K562 (cell line): ENCODE results near the gene NFATC1. TPM values are rescaled to one million over a fixed set of nuclear protein-coding genes. Genes with fewer than 3 reads are reported as not detected.

ENCODE experiments used
- ATAC-seq: fragments of 200-7000 bp; cut with Tn5 transposase; 3 replicates; pipeline ENCODE4 v1.9.1; 2020; ENCODE audit warnings: moderate library complexity
- BruUV-seq: library from RNA; stranded (reverse); fragments of 400-500 nt; replicated peaks from 2 replicates; lab custom pipeline; 2021; lab: Mats Ljungman, UMichigan
- CTCF ChIA-PET: fragments of 300-600 bp; formaldehyde crosslinking; extraction: SDS; loops from one replicate; lab custom pipeline; 2021; ENCODE audit warnings: low intra/inter-chr PET ratio; lab: Yijun Ruan, JAX
- POLR2A ChIA-PET: fragments of 300-600, 350-650 bp; sonication (Branson Sonifier 250); formaldehyde crosslinking; extraction: SDS; loops from one replicate; lab custom pipeline; 2021; ENCODE audit warnings: antibody characterized with exemption, inconsistent platforms; lab: Yijun Ruan, JAX
- DNase-seq, 4 experiments: peaks; one replicate each; pipeline versions ENCODE4 v3.0.0 to v3.0.0-alpha.2; 2011 to 2018; ENCODE audit warnings: low spot score in 3 of 4, mixed read lengths in 3 of 4; ENCODE audit errors: extremely low read depth in 1 of 4
- FAIRE-seq: peaks from 2 replicates; lab custom pipeline; 2011; peaks lifted over from hg19 to GRCh38; lab: Jason Lieb, UNC
- H2AFZ ChIP-seq: 2 replicates; pipeline ENCODE4 v1.6.0; 2011; ENCODE audit warnings: low read depth, low read length, control low read depth, inconsistent platforms
- H3K27ac ChIP-seq: fragments of 200-600 bp; 3 replicates; pipeline ENCODE4 v1.8.0; 2011; ENCODE audit warnings: low read depth, mild to moderate bottlenecking, control low read depth, inconsistent platforms, low read length, moderate library complexity, mixed read lengths; ENCODE audit errors: extremely low read depth
- H3K27me3 ChIP-seq, 2 experiments: fragments of 300-600 bp in 1 of 2; 2 replicates in 1 of 2; 3 replicates in 1 of 2; pipeline versions ENCODE4 v1.6.0 to v1.8.0; 2011; ENCODE audit warnings: inconsistent platforms in 2 of 2, low read length in 2 of 2, mild to moderate bottlenecking in 1 of 2, mixed read lengths in 1 of 2, moderate library complexity in 1 of 2; ENCODE audit not compliant: control insufficient read depth in 2 of 2, insufficient read depth in 2 of 2
- H3K36me3 ChIP-seq: fragments of 300-600 bp; 3 replicates; pipeline ENCODE4 v1.8.0; 2011; ENCODE audit warnings: mild to moderate bottlenecking, low read length, inconsistent platforms; ENCODE audit not compliant: control insufficient read depth, insufficient read depth
- H3K4me1 ChIP-seq, 2 experiments: fragments of 200-600 bp in 1 of 2; replicated peaks in 1 of 2; 2 replicates in 1 of 2; 3 replicates in 1 of 2; pipeline versions ENCODE4 v1.5.1 to v1.8.0; 2011; ENCODE audit warnings: inconsistent platforms in 2 of 2, low read length in 2 of 2, mild to moderate bottlenecking in 1 of 2, mixed read lengths in 1 of 2, moderate library complexity in 1 of 2; ENCODE audit not compliant: control insufficient read depth in 2 of 2, insufficient read depth in 2 of 2
- H3K4me2 ChIP-seq: 2 replicates; pipeline ENCODE4 v1.6.1; 2011; ENCODE audit warnings: low read length, control low read depth, inconsistent platforms, mixed read lengths; ENCODE audit not compliant: insufficient read depth
- H3K4me3 ChIP-seq: fragments of 200-600 bp; sonication (generic), shearing (Covaris generic); 2 replicates; pipeline ENCODE4 v1.5.1; 2016; ENCODE audit warnings: control low read depth, inconsistent platforms
- H3K79me2 ChIP-seq: fragments of 200-600 bp; 3 replicates; pipeline ENCODE4 v1.8.0; 2011; ENCODE audit warnings: low read length, inconsistent platforms; ENCODE audit not compliant: control insufficient read depth, insufficient read depth
- H3K9ac ChIP-seq, 2 experiments: 2 replicates each; pipeline versions ENCODE4 v1.6.0 to v1.6.1; 2011; ENCODE audit warnings: low read depth in 2 of 2, low read length in 2 of 2, control low read depth in 1 of 2, inconsistent platforms in 1 of 2, mild to moderate bottlenecking in 1 of 2, mixed read lengths in 1 of 2; ENCODE audit not compliant: insufficient read depth in 1 of 2
- H3K9me1 ChIP-seq: one replicate; pipeline ENCODE4 v1.6.0; 2011; ENCODE audit warnings: inconsistent platforms, mild to moderate bottlenecking, low read length, moderate library complexity; ENCODE audit not compliant: control insufficient read depth, insufficient read depth
- H3K9me3 ChIP-seq: replicated peaks from 2 replicates; pipeline ENCODE4 v1.5.1; 2011; ENCODE audit warnings: low read depth, low read length, inconsistent platforms; ENCODE audit not compliant: control insufficient read depth, insufficient read depth
- H4K20me1 ChIP-seq: replicated peaks from 2 replicates; pipeline ENCODE4 v1.6.1; 2011; ENCODE audit warnings: low read length, inconsistent platforms, mixed read lengths; ENCODE audit not compliant: control insufficient read depth, insufficient read depth
- BRF1 ChIP-seq: IDR thresholded peaks from 3 replicates; pipeline ENCODE4 v1.6.1; 2011; ENCODE audit warnings: borderline replicate concordance, mild to moderate bottlenecking; ENCODE audit not compliant: insufficient read length; ENCODE audit errors: extremely low read depth
- IRF1 ChIP-seq: sonication (generic); formaldehyde crosslinking; IDR thresholded peaks from 2 replicates; pipeline ENCODE4 v1.8.0; 2022; ENCODE audit warnings: missing genetic modification reagents, mild to moderate bottlenecking, borderline replicate concordance
- LCOR ChIP-seq: sonication (generic); formaldehyde crosslinking; IDR thresholded peaks from 2 replicates; pipeline ENCODE4 v1.8.0; 2022; ENCODE audit warnings: mild to moderate bottlenecking, missing genetic modification reagents
- NCOA1 ChIP-seq: fragments of 450-650 bp; IDR thresholded peaks from 2 replicates; pipeline ENCODE4 v1.6.1; 2016; ENCODE audit warnings: low read depth
- NCOR1 ChIP-seq: fragments of 450-650 bp; IDR thresholded peaks from 2 replicates; pipeline ENCODE4 v1.6.1; 2016; ENCODE audit warnings: mild to moderate bottlenecking, moderate library complexity
- NONO ChIP-seq, 2 experiments: fragments of 200-400 bp in 1 of 2; fragments of 450-650 bp in 1 of 2; formaldehyde crosslinking in 1 of 2; IDR thresholded peaks; 2 replicates each; pipeline ENCODE4 v1.6.1; 2017; ENCODE audit warnings: low read depth in 2 of 2, mild to moderate bottlenecking in 2 of 2, moderate library complexity in 2 of 2, low read length in 1 of 2
- NR2C2 ChIP-seq, 2 experiments: fragments of 200-800 bp in 1 of 2; sonication (Bioruptor generic) in 1 of 2; sonication (generic) in 1 of 2; formaldehyde crosslinking in 1 of 2; IDR thresholded peaks; 2 replicates each; pipeline versions ENCODE4 v1.6.1 to v1.8.0; 2016 to 2022; ENCODE audit warnings: mild to moderate bottlenecking in 1 of 2, missing compliant biosample characterization in 1 of 2, missing genetic modification characterization in 1 of 2, missing genetic modification reagents in 1 of 2
- RB1 ChIP-seq: fragments of 450-650 bp; IDR thresholded peaks from 2 replicates; pipeline ENCODE4 v1.6.1; 2017; ENCODE audit warnings: low read depth, mild to moderate bottlenecking
- REST ChIP-seq, 2 experiments: fragments of 450-650 bp; formaldehyde crosslinking in 1 of 2; IDR thresholded peaks; 2 replicates each; pipeline versions ENCODE4 v1.4.0 to v1.6.1; 2014 to 2020; ENCODE audit warnings: mild to moderate bottlenecking in 2 of 2, borderline replicate concordance in 1 of 2, low read depth in 1 of 2
- SUPT5H ChIP-seq: fragments of 450-650 bp; IDR thresholded peaks from 2 replicates; pipeline ENCODE4 v1.6.1; 2016
- ZNF778 ChIP-seq: fragments of 450-650 bp; formaldehyde crosslinking; IDR thresholded peaks from 2 replicates; pipeline ENCODE4 v1.4.0; 2020; ENCODE audit warnings: mild to moderate bottlenecking, moderate library complexity
- WGBS: fragments of 100-300 bp; shearing (Covaris generic); methylation state at CpG from one replicate; pipeline ENCODE4 v1.1.6; 2016; ENCODE audit warnings: low coverage, mixed read lengths; ENCODE audit not compliant: insufficient coverage; ENCODE audit errors: missing lambda C conversion rate; 5-methylcytosine and 5-hydroxymethylcytosine counted together
- in situ Hi-C: fragments of 300-500 bp; cut with MboI; formaldehyde crosslinking; loops from 4 replicates; pipeline ENCODE4 v1.15.0; 2018; ENCODE audit warnings: inconsistent platforms, mixed read lengths
- intact Hi-C: fragments of 100-400 bp; cut with micrococcal nuclease; formaldehyde crosslinking; loops from 2 replicates; pipeline ENCODE4 v1.14.2; 2022
- polyA plus RNA-seq, 8 experiments: library from polyadenylated mRNA; depleted of rRNA in 4 of 8; stranded (reverse) in 5 of 8; unstranded in 3 of 8; fragments of >200 nt; fragmentation: Nextera tagmentation in 2 of 8; fragmentation: Illumina TruSeq in 1 of 8; extraction: Ambion mirVana in 2 of 8; extraction: Trizol in 1 of 8; gene quantifications; 2 replicates each; pipeline versions ENCODE4 v1.2.1 to v1.2.3, GENCODE V29; 2011 to 2014; ENCODE audit warnings: inconsistent platforms in 1 of 8, missing spikeins in 1 of 8
- total RNA-seq, 7 experiments: library from RNA; depleted of rRNA in 6 of 7; stranded (reverse); fragments of >200 nt in 6 of 7; fragmentation: Illumina TruSeq in 2 of 7; extraction: Trizol in 2 of 7; gene quantifications; 2 replicates each; pipeline versions ENCODE4 v1.2.1 to v1.2.3, GENCODE V29; 2011 to 2021; ENCODE audit warnings: low replicate concordance in 1 of 7

The NFATC1 gene
- total and polyA plus RNA-seq, 9 of the 15 experiments (the other 6 are each of a cell fraction or from before 2014, with no cell fraction given), result 1.1 to 16.4 (median 2.5) TPM

DNA sequence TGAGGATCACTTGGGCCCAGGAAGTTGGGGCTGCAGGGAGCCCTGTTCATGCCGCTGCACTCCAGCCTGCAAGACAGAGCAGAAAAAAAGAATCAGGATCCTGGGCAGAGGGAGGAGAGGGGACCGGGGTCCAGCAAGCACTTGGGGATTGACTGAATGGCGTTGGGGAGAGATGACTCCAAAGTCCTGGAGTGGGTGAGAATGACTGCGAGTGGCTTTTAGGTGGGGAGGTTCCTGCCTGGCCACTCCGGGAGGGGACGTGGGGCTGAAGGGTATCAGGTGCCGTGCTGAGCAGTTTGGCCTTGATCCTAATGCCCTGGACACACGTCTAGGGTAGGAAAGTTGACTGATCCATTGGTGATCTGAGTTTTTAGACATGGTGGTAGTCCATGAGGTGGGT, 3.5 kb upstream of the NFATC1 start (continued):
- TF ChIP-seq RB1 (no peak), NR2C2 (CRISPR knock-in tag; IDR thresholded peaks at IDR 0.05) (no peak), NR2C2 (tag; IDR thresholded peaks at IDR 0.05) (no peak), SUPT5H (no peak), BRF1 (no peak), NCOR1 (no peak)

GRCh38 chr18:79393181-79393634, 2.5 kb upstream of the NFATC1 start:
- H3K9me3 ChIP-seq, result no peaks in the 10 kb centered on the region
- no peaks in the 10 kb centered on the region for H3K27me3 ChIP-seq
- no peaks in the 10 kb centered on the region; the same call in 2 of the 3 replicates for H3K79me2 ChIP-seq
- no peaks in the 10 kb centered on the region for H3K36me3 ChIP-seq
- FAIRE-seq (no peak), DNase-seq (no peak), ATAC-seq (no peak)
- 60% methylated on average over 7 of the region's 30 CpGs for WGBS
- no TSS peak for BruUV-seq
- intact Hi-C loops (no loop called here), in situ Hi-C loops (no loop called here)
- ChIA-PET CTCF (no interaction called here), POLR2A (interaction anchor here (0.7 kb wide), 1 partner anchor 286 kb away, joined by 3 read pairs; no protein-coding TSS in a partner anchor)
- H3K9me1 ChIP-seq, result no peaks in the 10 kb centered on the region
- no peak overlapping the region for H3K4me2 ChIP-seq
- peak overlapping the region; percentile 55; the same call in 1 of the 3 replicates for H3K27ac ChIP-seq
- peak overlapping the region; percentile 66; the same call in 1 of the 2 replicates for H2AFZ ChIP-seq
- peaks cover 0 to 45% of the 10 kb centered on the region in 2 experiments; a peak in 2 of 5 replicates for H3K4me1 ChIP-seq
- peak overlapping the region; percentile 38; the same call in 1 of the 2 replicates for H3K4me3 ChIP-seq
- peak overlapping the region in 1 of 2 experiments; percentile 41; a peak in 1 of 4 replicates for H3K9ac ChIP-seq
- no peaks in the 10 kb centered on the region for H4K20me1 ChIP-seq
- TF ChIP-seq LCOR (CRISPR knock-in tag) (no peak), REST (IDR thresholded peaks at IDR 0.05; ENCODE audit: borderline replicate concordance) (no peak), REST (CRISPR knock-in tag; IDR thresholded peaks at IDR 0.05; ENCODE audit: low read depth) (no peak), ZNF778 (CRISPR knock-in tag) (no peak), NONO (IDR thresholded peaks at IDR 0.05; ENCODE audit: low read depth in 2 of 2, low read length in 1 of 2) (no peak), IRF1 (CRISPR knock-in tag) (no peak), NCOA1 (no peak)
